ENCODE results near the gene WDR37. TPM values are rescaled to one million over a fixed set of nuclear protein-coding genes. Genes with fewer than 3 reads are reported as not detected.

Gene WDR37
- total RNA-seq, 1 donor from 2014 or later, result 10.9 TPM

DNA sequence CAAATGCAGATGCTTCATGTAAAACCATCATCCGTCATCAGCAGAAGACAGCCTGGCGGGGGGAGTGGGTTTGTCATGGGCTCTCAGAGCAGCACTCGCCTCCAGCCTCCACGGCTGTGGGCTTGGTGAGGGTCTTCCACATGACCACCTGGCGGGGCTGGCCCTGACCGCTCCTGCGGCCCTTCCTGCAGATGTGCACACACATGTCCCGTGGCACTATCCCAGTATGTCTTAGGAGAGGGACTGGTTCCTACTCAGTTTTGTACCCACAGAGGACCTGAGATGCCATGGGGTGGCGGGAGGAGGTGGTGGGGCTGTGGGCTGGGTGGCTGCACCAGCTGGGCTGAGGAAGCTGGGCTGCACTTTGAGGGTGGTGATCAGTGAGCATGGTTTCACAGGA, 35.2 kb upstream of the WDR37 start:
- Mint-ChIP-seq H3K27ac (ENCODE audit: unreplicated experiment) (no peak overlapping the region), H3K4me3 (ENCODE audit: unreplicated experiment) (no peak overlapping the region), H3K4me1 (ENCODE audit: low read depth) (no peaks in the 10 kb centered on the region), H3K9me3 (ENCODE audit: low read depth) (no peaks in the 10 kb centered on the region), H3K36me3 (ENCODE audit: low read depth) (peaks cover 35% of the 10 kb centered on the region), H3K27me3 (ENCODE audit: low read depth) (no peaks in the 10 kb centered on the region)
- DNase-seq (ENCODE audit: low spot score), result no peak
- no peak for TF ChIP-seq CTCF (IDR thresholded peaks at IDR 0.05)

- H3K9me3 Mint-ChIP-seq (ENCODE audit: low read depth), result no peaks in the 10 kb centered on the region
- H3K36me3 Mint-ChIP-seq (ENCODE audit: low read depth), result peaks cover 25% of the 10 kb centered on the region
- H3K4me3 Mint-ChIP-seq (ENCODE audit: unreplicated experiment), result no peak overlapping the region
- no peaks in the 10 kb centered on the region for H3K27me3 Mint-ChIP-seq (ENCODE audit: low read depth)
- no peak for DNase-seq (ENCODE audit: low spot score)
- peaks cover 3% of the 10 kb centered on the region for H3K4me1 Mint-ChIP-seq (ENCODE audit: low read depth)
- H3K27ac Mint-ChIP-seq (ENCODE audit: unreplicated experiment), result no peak overlapping the region
- no peak for TF ChIP-seq CTCF (IDR thresholded peaks at IDR 0.05)
Observed at GRCh38 chr10:1022413-1022812, 33.8 kb upstream of the WDR37 start.

DNA sequence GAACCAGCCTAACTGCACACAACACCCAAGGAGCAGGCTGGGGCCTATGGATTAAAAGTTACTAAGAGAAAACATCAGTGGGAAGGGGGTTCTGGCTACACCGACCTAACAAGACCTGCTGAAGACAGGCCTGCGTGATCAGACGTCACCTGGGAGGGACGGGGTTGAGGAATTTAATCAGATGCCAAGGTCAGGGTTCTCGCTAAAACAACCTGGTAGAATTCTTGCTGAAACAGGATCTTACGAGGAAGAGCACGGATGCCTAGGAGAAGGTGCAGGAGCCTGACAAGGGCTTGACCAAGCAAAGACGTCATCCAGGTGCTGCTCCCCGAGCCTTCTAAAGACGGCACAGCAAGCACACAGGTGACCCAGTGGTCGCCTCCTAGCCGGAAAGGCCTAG, 32.1 kb upstream of the WDR37 start:
- Mint-ChIP-seq H3K36me3 (ENCODE audit: low read depth) (peaks cover 16% of the 10 kb centered on the region), H3K9me3 (ENCODE audit: low read depth) (no peaks in the 10 kb centered on the region), H3K27me3 (ENCODE audit: low read depth) (no peaks in the 10 kb centered on the region), H3K4me3 (ENCODE audit: unreplicated experiment) (no peak overlapping the region), H3K27ac (ENCODE audit: unreplicated experiment) (no peak overlapping the region), H3K4me1 (ENCODE audit: low read depth) (peaks cover 3% of the 10 kb centered on the region)
- no peak for DNase-seq (ENCODE audit: low spot score)
- TF ChIP-seq CTCF (IDR thresholded peaks at IDR 0.05), result no peak

- Mint-ChIP-seq H3K9me3 (ENCODE audit: low read depth) (no peaks in the 10 kb centered on the region), H3K4me3 (ENCODE audit: unreplicated experiment) (no peak within 1 kb of the TSS), H3K36me3 (ENCODE audit: low read depth) (peaks cover 3% of the 10 kb centered on the region), H3K27ac (ENCODE audit: unreplicated experiment) (no peak within 1 kb of the TSS), H3K4me1 (ENCODE audit: low read depth) (peaks cover 3% of the 10 kb centered on the region), H3K27me3 (ENCODE audit: low read depth) (no peaks in the 10 kb centered on the region)
- no peak for DNase-seq (ENCODE audit: low spot score)
- no peak for TF ChIP-seq CTCF (IDR thresholded peaks at IDR 0.05)
Observed at GRCh38 chr10:1025683-1026082, 30.5 kb upstream of the WDR37 start, which contains the start of gene IDI2. IDI2 (minus strand) TSS chr10:1025859; CDS start chr10:1024723, 1,136 bp downstream.

GRCh38 chr10:1026578-1026977, 29.6 kb upstream of the WDR37 start:
- no peak for DNase-seq (ENCODE audit: low spot score)
- Mint-ChIP-seq H3K27ac (ENCODE audit: unreplicated experiment) (no peak overlapping the region), H3K9me3 (ENCODE audit: low read depth) (no peaks in the 10 kb centered on the region), H3K4me3 (ENCODE audit: unreplicated experiment) (no peak overlapping the region), H3K27me3 (ENCODE audit: low read depth) (no peaks in the 10 kb centered on the region), H3K4me1 (ENCODE audit: low read depth) (peaks cover 3% of the 10 kb centered on the region), H3K36me3 (ENCODE audit: low read depth) (peaks cover 3% of the 10 kb centered on the region)
- TF ChIP-seq CTCF (IDR thresholded peaks at IDR 0.05), result no peak
